Endothelial cell (in vitro differentiated cells): Measurements from ENCODE around the gene MAGI2. TPM values are rescaled to one million over a fixed set of nuclear protein-coding genes. Genes with fewer than 3 reads are reported as not detected.

Source experiments
- DNase-seq: peaks from one replicate; pipeline ENCODE4 v3.0.0; 2021; ENCODE audit warnings: low spot score
- H3K27ac Mint-ChIP-seq: one replicate; pipeline ENCODE4 v1.8.0; 2021; ENCODE audit warnings: mixed read lengths, inconsistent platforms; ENCODE audit not compliant: unreplicated experiment
- H3K27me3 Mint-ChIP-seq: one replicate; pipeline ENCODE4 v1.8.0; 2021; ENCODE audit warnings: mild to moderate bottlenecking, moderate library complexity, mixed read lengths, inconsistent platforms; ENCODE audit not compliant: unreplicated experiment
- H3K36me3 Mint-ChIP-seq: one replicate; pipeline ENCODE4 v1.8.0; 2021; ENCODE audit warnings: mild to moderate bottlenecking, low read depth, mixed read lengths, inconsistent platforms; ENCODE audit not compliant: unreplicated experiment
- H3K4me1 Mint-ChIP-seq: one replicate; pipeline ENCODE4 v1.8.0; 2021; ENCODE audit warnings: mild to moderate bottlenecking, mixed read lengths, inconsistent platforms; ENCODE audit not compliant: unreplicated experiment
- H3K4me3 Mint-ChIP-seq: one replicate; pipeline ENCODE4 v1.8.0; 2021; ENCODE audit warnings: mild to moderate bottlenecking, mixed read lengths, inconsistent platforms; ENCODE audit not compliant: unreplicated experiment
- H3K9me3 Mint-ChIP-seq: one replicate; pipeline ENCODE4 v1.8.0; 2021; ENCODE audit warnings: mixed read lengths, inconsistent platforms; ENCODE audit not compliant: unreplicated experiment
- CTCF ChIP-seq: fragments of 200-600 bp; sonication (generic); IDR thresholded peaks from one replicate; pipeline ENCODE4 v1.5.0; 2021; ENCODE audit warnings: antibody characterized with exemption; ENCODE audit not compliant: unreplicated experiment
- total RNA-seq: library from RNA; stranded (reverse); fragmentation: NEBNext Ultra II Directional; extraction: Animal tissue kit (Norgen Biotek cat#: 25700); gene quantifications from one replicate; pipeline ENCODE4 v1.2.1, GENCODE V29; 2021; ENCODE audit not compliant: unreplicated experiment

MAGI2 gene
- total RNA-seq, 1 donor from 2014 or later = 6.3 TPM

GRCh38 chr7:78020136-78020873, 1433.2 kb downstream of the MAGI2 start:
- peaks cover 5% of the 10 kb centered on the region for H3K4me1 Mint-ChIP-seq
- TF ChIP-seq CTCF = peak; percentile 67
- peak overlapping the region; percentile 86 for H3K4me3 Mint-ChIP-seq
- no peaks in the 10 kb centered on the region for H3K9me3 Mint-ChIP-seq
- H3K27ac Mint-ChIP-seq = peak overlapping the region; percentile 49
- H3K36me3 Mint-ChIP-seq = peaks cover 2% of the 10 kb centered on the region
- peak; percentile 48 for DNase-seq
- H3K27me3 Mint-ChIP-seq = peaks cover 7% of the 10 kb centered on the region

- peaks cover 7% of the 10 kb centered on the region for H3K27me3 Mint-ChIP-seq
- H3K36me3 Mint-ChIP-seq = peaks cover 2% of the 10 kb centered on the region
- H3K4me1 Mint-ChIP-seq = peaks cover 5% of the 10 kb centered on the region
- H3K27ac Mint-ChIP-seq = peak overlapping the region; percentile 15
- peak; percentile 73 for DNase-seq
- no peak for TF ChIP-seq CTCF
- peak overlapping the region; percentile 91 for H3K4me3 Mint-ChIP-seq
- H3K9me3 Mint-ChIP-seq = no peaks in the 10 kb centered on the region
Measured at GRCh38 chr7:78019447-78020135, 1433.9 kb downstream of the MAGI2 start.

GRCh38 chr7:78018641-78019446, 1434.6 kb downstream of the MAGI2 start:
- no peak for TF ChIP-seq CTCF
- Mint-ChIP-seq H3K9me3 (no peaks in the 10 kb centered on the region), H3K27me3 (peaks cover 7% of the 10 kb centered on the region), H3K4me1 (peaks cover 5% of the 10 kb centered on the region), H3K4me3 (peak overlapping the region; percentile 89), H3K36me3 (peaks cover 2% of the 10 kb centered on the region), H3K27ac (peak overlapping the region; percentile 44)
- no peak for DNase-seq

- DNase-seq = no peak
- Mint-ChIP-seq H3K4me3 (no peak overlapping the region), H3K27ac (no peak overlapping the region), H3K36me3 (peaks cover 2% of the 10 kb centered on the region), H3K27me3 (peaks cover 7% of the 10 kb centered on the region), H3K9me3 (no peaks in the 10 kb centered on the region), H3K4me1 (peaks cover 5% of the 10 kb centered on the region)
- TF ChIP-seq CTCF = no peak
Measured at GRCh38 chr7:78017591-78018100, 1435.8 kb downstream of the MAGI2 start.
